Measurements from ENCODE around the gene ARRB2. TPM values are rescaled to one million over a fixed set of nuclear protein-coding genes. Genes with fewer than 3 reads are reported as not detected.

The ARRB2 gene
- total RNA-seq: 4.2 and 5.8 TPM in 2 replicates

DNA sequence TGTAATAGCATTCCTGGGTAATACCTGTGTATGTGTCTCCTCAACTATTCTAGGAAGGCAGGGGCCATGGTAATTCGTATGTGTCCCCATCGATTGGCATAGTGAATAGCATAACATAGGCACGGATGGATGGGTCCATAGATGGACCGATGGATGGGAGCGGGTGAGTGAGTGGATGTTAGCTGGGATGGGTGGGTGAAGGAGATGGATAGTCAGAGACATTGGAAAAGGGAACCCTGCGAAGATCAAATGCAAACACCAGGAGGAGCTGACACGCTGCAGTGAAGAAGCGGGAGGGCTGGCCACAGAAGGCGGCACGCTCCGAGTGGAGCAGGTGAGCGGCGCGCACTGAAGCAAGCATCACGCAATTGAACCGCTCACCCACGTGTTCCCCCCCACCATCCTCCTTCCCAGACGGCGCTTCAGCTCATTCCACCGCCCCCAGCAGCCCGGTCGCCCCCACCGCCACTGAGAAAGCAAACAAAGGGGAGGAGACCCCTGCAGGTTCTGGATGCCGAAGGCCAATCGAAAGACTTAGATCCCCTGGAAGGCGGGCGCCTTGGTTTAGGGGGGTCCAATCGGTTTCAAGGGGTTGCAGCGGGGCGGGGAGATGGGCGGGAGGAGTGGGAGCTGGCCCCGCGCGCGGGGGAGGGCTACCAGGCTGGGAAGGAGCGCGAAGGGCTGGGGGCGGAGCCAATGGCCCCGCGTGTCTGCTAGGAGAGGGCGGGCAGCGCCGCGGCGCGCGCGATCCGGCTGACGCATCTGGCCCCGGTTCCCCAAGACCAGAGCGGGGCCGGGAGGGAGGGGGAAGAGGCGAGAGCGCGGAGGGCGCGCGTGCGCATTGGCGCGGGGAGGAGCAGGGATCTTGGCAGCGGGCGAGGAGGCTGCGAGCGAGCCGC, at the start of gene ARRB2:
Gene ARRB2, plus strand, starts transcription at position 839 of the 899 bp plus-strand sequence. CDS start 90 bp downstream, outside the sequence.

DNA sequence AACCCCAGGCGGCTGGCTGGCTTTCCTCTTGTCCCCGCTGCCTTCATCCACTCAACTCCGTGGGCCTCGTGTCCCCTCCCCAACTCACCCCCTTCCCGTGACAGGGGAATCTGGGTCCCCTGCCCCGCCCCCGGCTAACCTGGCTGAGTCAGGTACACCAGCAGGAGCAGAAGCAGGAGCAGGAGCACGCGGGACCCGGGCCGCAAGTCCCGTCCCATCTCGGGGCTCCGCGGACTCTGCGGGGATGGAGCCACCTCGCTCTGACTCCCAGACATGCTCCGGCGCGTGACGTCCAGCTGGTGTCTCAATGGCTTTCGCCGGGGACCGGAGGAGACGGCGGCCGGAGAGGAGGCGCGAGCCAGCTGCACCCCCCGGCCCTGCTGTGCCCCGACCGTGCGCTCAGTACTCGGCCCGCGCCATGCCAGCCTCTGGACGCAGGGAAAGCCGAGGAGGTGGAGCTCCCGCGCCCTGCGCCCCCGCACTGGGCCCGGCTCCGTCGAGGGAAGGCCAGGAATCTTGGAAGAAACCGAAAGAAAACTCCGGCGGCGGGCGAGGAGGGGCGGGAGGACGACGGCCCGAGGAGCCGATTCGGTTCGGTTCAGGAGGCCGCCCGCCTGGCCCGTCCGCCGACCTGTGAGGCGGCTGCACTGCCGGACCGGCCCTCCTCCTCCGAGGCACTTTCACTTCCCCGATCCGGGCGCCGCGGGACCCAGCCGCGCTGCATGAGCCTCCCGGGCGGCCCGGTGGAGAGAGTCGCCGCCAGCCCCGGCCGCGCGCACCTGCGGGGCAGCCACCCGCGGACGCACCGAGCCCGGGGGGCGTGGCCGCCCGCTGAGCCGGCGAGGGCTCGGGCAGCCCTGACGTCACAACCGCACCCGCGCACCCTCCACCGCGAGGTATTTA, 28.9 kb downstream of the ARRB2 start, which contains the start of the genes CXCL16 and ZMYND15:
Gene CXCL16, minus strand, starts transcription at position 807 of the 903 bp plus-strand sequence. Its CDS starts 589 bp downstream, at position 218.
Gene ZMYND15, plus strand, starts transcription at position 712 of the 903 bp plus-strand sequence. CDS start 716 bp downstream, outside the sequence.

Other genes with a start within 250 kb of the ARRB2 start
- 17.3 and 19.2 TPM in 2 replicates for gene SPNS2, start 211.8 kb upstream of the ARRB2 start, total RNA-seq
- gene MYBBP1A, start 155.2 kb upstream of the ARRB2 start, total RNA-seq: 49.4 and 62.0 TPM in 2 replicates
- gene GGT6, start 150.1 kb upstream of the ARRB2 start, total RNA-seq: not detected in 2 replicates
- not detected in 2 replicates for gene SMTNL2, start 126.1 kb upstream of the ARRB2 start, total RNA-seq
- not detected in 2 replicates for gene ALOX15, start 69.0 kb upstream of the ARRB2 start, total RNA-seq
- 30.2 and 32.7 TPM in 2 replicates for gene PELP1, start 6.5 kb upstream of the ARRB2 start, total RNA-seq
- 8.8 and 13.6 TPM in 2 replicates for gene MED11, start 20.8 kb downstream of the ARRB2 start, total RNA-seq
- gene ZMYND15, start 29.2 kb downstream of the ARRB2 start, total RNA-seq: not detected in 2 replicates
- 0.32 and 1.1 TPM in 2 replicates for gene CXCL16, start 29.3 kb downstream of the ARRB2 start, total RNA-seq
- not detected in 2 replicates for gene TM4SF5, start 61.3 kb downstream of the ARRB2 start, total RNA-seq
- gene VMO1, start 75.7 kb downstream of the ARRB2 start, total RNA-seq: 0.65 and 1.7 TPM in 2 replicates
- not detected in 2 replicates for gene GLTPD2, start 78.3 kb downstream of the ARRB2 start, total RNA-seq
- gene PSMB6, start 85.5 kb downstream of the ARRB2 start, total RNA-seq: 203 and 253 TPM in 2 replicates
- gene PLD2, start 96.5 kb downstream of the ARRB2 start, total RNA-seq: 12.0 and 18.8 TPM in 2 replicates
- 19.1 and 24.0 TPM in 2 replicates for gene MINK1, start 122.7 kb downstream of the ARRB2 start, total RNA-seq
- 0.61 and 1.3 TPM in 2 replicates for gene C17orf107, start 188.9 kb downstream of the ARRB2 start, total RNA-seq
- 0.30 and 0.97 TPM in 2 replicates for gene CHRNE, start 192.5 kb downstream of the ARRB2 start, total RNA-seq
- gene GP1BA, start 221.6 kb downstream of the ARRB2 start, total RNA-seq: not detected in 2 replicates
- gene SLC25A11, start 229.4 kb downstream of the ARRB2 start, total RNA-seq: 56.8 and 59.4 TPM in 2 replicates
- gene RNF167, start 229.6 kb downstream of the ARRB2 start, total RNA-seq: 11.0 and 11.2 TPM in 2 replicates
- 292 and 379 TPM in 2 replicates for gene PFN1, start 237.9 kb downstream of the ARRB2 start, total RNA-seq
- 1.3 and 2.3 TPM in 2 replicates for gene ENO3, start 240.5 kb downstream of the ARRB2 start, total RNA-seq